ENCODE measurements around the gene SCIMP. TPM values are rescaled to one million over a fixed set of nuclear protein-coding genes. Genes with fewer than 3 reads are reported as not detected.
A peak's percentile ranks its signal among the peaks of the same experiment; 100 is the strongest.

Gene SCIMP
- total and polyA plus RNA-seq, 2 of the 13 experiments (the other 11 are each of a cell fraction or from before 2014, with no cell fraction given): not detected

GRCh38 chr17:5191541-5192417 is 42.9 kb downstream of the SCIMP start, which contains the start of gene ZNF594 (continued):
- TF ChIP-seq SPEN (CRISPR knock-in tag; IDR thresholded peaks at IDR 0.05; ENCODE audit: low read depth): peak; percentile 85
- peak; percentile 59; the same call in 1 of the 2 replicates for TF ChIP-seq THAP9 (CRISPR knock-in tag; IDR thresholded peaks at IDR 0.05; ENCODE audit: borderline replicate concordance)
- 0 out of 2 replicates have a peak, but pooled peaks have one; percentile 39 for TF ChIP-seq FOXC1 (CRISPR knock-in tag; IDR thresholded peaks at IDR 0.05; ENCODE audit: borderline replicate concordance)
- peak in 1 of 2 experiments; percentile 42; a peak in 1 of 4 replicates for TF ChIP-seq KLF16 (CRISPR knock-in tag; IDR thresholded peaks at IDR 0.05)
- TF ChIP-seq GTF3A (CRISPR knock-in tag; conservative IDR thresholded peaks at IDR 0.05): 0 out of 2 replicates have a peak, but pooled peaks have one; percentile 38
- peak; percentile 70 to 74 for TF ChIP-seq POLR2A (IDR thresholded peaks at IDR 0.05; ENCODE audit: insufficient read depth in 1 of 2, low read depth in 2 of 2, low read length in 2 of 2)
- peak; percentile 33; the same call in 1 of the 2 replicates for TF ChIP-seq ARID5B (CRISPR knock-in tag; IDR thresholded peaks at IDR 0.05)
- TF ChIP-seq SIX4 (CRISPR knock-in tag; IDR thresholded peaks at IDR 0.05): peak; percentile 74
- peak; percentile 60 for TF ChIP-seq MED1 (CRISPR knock-in tag; IDR thresholded peaks at IDR 0.05)
- peak; percentile 56; the same call in 1 of the 2 replicates for TF ChIP-seq ZNF552 (CRISPR knock-in tag; IDR thresholded peaks at IDR 0.05; ENCODE audit: borderline replicate concordance)
- peak; percentile 97 for TF ChIP-seq PHF8 (CRISPR knock-in tag; IDR thresholded peaks at IDR 0.05)
- TF ChIP-seq ZNF589 (CRISPR knock-in tag; conservative IDR thresholded peaks at IDR 0.05): 0 out of 2 replicates have a peak, but pooled peaks have one; percentile 46
- no peak for TF ChIP-seq MAZ (IDR thresholded peaks at IDR 0.05; ENCODE audit: borderline replicate concordance, low read depth, low read length)
- TF ChIP-seq MAZ (CRISPR knock-in tag; IDR thresholded peaks at IDR 0.05; ENCODE audit: low read depth): peak; percentile 19; the same call in 1 of the 2 replicates
- 0 out of 2 replicates have a peak, but pooled peaks have one; percentile 63 for TF ChIP-seq ZMAT3 (CRISPR knock-in tag; conservative IDR thresholded peaks at IDR 0.05)
- 0 out of 2 replicates have a peak, but pooled peaks have one; percentile 20 for TF ChIP-seq ZNF792 (CRISPR knock-in tag; IDR thresholded peaks at IDR 0.05)
- TF ChIP-seq NKX3-1 (CRISPR knock-in tag; IDR thresholded peaks at IDR 0.05): no peak
- TF ChIP-seq GZF1 (CRISPR knock-in tag; IDR thresholded peaks at IDR 0.05): no peak
- TF ChIP-seq FUBP1 (CRISPR knock-in tag; IDR thresholded peaks at IDR 0.05; ENCODE audit: borderline replicate concordance): no peak
- TF ChIP-seq YEATS4 (CRISPR knock-in tag; IDR thresholded peaks at IDR 0.05; ENCODE audit: borderline replicate concordance): peak; percentile 56; the same call in 1 of the 2 replicates
- peak; percentile 50; the same call in 1 of the 2 replicates for TF ChIP-seq NFKBIZ (CRISPR knock-in tag; IDR thresholded peaks at IDR 0.05)
